Activated CD4-positive, alpha-beta T cell treated with anti-CD3 and anti-CD28 coated beads for 24 hours (primary cell): ENCODE measurements around the gene OR6C76.
"Not testable (repeated sequence)": the region's sequence is repeated elsewhere in the genome, so short reads cannot be mapped to it uniquely, and the experiment has no call there.

Source experiments
- DNase-seq, 2 donors: peaks; one replicate each; pipeline ENCODE4 v3.0.0-alpha.2; 2020; ENCODE audit warnings: low read depth in 2 of 2

Gene OR6C76

GRCh38 chr12:55425954-55426353 lies at the start of gene OR6C76:
TSS of gene OR6C76 (plus strand) at chr12:55426254. CDS start at chr12:55426254, 0 bp downstream.
- no peak for DNase-seq

DNA sequence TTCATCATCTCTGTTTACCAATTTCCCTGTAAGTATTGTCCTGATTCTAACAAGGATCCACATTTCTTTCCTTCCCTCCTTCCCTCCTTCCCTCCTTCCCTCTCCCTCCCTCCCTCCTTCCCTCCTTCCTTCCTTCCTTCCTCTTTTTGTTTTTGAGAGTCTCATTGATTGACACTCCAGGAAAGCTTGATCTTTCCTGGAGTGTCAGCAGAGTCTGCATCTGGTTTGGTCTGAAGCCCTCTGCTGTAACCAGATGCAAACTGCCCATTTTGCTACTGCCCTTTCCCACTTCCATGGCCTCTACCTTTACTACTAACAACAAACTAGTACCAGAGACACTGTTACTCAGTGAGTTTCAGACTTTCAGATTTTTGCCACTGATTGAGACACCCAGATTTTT lies 40.2 kb upstream of the OR6C76 start:
- DNase-seq = no peak

- DNase-seq = no peak
These were observed 33.8 kb upstream of the OR6C76 start for GRCh38 chr12:55392032-55392795.

DNA sequence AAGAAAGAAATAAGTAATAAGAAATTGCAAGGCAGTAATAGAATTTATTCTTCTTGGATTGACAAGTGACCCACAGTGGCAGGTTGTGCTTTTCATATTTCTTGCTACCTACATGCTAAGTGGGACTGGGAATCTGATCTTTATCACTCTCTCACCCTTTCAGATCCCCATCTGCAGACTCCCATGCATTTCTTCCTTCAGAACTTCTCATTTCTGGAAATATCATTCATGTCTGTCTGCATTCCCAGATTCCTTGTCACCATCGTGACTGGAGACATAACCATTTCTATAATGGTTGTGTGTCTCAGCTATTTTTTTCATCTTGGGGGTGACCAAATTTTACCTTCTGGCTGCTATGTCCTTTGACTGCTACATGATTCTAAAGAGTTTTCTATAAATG lies 29.7 kb upstream of the OR6C76 start:
- DNase-seq = no peak

- DNase-seq = no peak
These were observed 25.8 kb upstream of the OR6C76 start, which contains the start of gene OR6C65 for GRCh38 chr12:55400229-55400628. TSS of gene OR6C65 (plus strand) at chr12:55400529. CDS start at chr12:55400529, 0 bp downstream.

- DNase-seq = no peak
These were observed 18.2 kb upstream of the OR6C76 start for GRCh38 chr12:55407866-55408265.

- not testable (repeated sequence) for DNase-seq
These were observed 16.9 kb upstream of the OR6C76 start for GRCh38 chr12:55409133-55409532.

- not testable (repeated sequence) for DNase-seq
These were observed 13.9 kb upstream of the OR6C76 start for GRCh38 chr12:55412138-55412537.

GRCh38 chr12:55413498-55414388 lies 12.3 kb upstream of the OR6C76 start:
- not testable (repeated sequence) for DNase-seq

GRCh38 chr12:55414396-55414823 lies 11.6 kb upstream of the OR6C76 start:
- DNase-seq = not testable (repeated sequence)

DNA sequence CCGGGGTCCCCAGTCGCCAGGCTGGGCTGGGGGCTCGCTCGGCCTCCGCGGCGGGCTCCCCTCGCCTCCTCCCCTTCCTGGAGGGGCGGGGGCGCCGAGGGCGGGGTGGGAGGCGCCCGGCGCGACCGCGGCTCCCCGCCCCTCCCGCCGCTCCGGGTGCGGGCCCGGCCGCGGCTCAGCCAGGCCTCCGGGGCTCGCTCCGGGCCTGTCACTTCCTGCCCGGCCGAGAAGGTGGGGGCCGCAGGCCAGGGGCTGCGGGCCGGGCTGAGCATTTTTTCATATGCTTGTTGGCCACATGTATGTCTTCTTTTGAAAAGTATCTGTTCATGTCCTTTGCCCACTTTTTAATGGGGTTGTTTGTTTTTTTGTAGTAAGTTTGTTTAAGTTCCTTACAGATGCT lies 11.2 kb upstream of the OR6C76 start:
- not testable (repeated sequence) for DNase-seq

GRCh38 chr12:55416961-55417360 lies 9.1 kb upstream of the OR6C76 start:
- DNase-seq = no peak

DNA sequence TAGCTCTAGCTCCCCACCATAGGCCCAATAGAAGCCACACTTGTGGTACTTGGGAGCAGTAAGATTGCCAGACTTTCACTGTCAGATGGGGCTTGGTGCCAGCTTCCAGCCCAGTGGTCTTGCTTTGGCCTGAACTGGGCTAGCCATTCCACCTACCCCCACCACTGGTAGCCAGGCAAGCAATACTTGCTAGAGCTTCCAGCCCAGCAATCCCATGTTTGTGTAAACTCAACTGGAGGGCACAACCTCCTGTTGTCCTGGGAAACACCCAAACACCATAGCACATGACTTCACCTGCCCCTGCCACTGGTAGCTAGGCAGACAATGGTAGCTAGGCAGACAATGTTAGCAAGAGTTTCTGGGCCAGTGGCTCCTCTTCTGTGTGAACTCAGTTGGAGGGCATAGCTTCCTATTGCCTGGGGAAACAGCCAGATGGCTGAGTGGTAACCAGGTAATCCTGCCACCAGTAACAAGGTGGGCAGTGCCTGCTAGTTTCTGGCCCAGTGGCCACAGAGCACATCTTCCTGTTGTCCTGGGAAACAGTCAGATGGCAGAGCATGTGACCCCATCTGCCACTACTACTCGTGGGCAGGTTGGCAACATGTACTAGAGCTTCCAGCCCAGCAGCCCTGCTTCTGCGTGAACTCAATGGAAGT lies 5.6 kb upstream of the OR6C76 start:
- no peak for DNase-seq

- DNase-seq = no peak
These were observed 2.5 kb downstream of the OR6C76 start for GRCh38 chr12:55428331-55429243.

- DNase-seq = not testable (repeated sequence)
These were observed 15.2 kb downstream of the OR6C76 start for GRCh38 chr12:55441233-55441632.

DNA sequence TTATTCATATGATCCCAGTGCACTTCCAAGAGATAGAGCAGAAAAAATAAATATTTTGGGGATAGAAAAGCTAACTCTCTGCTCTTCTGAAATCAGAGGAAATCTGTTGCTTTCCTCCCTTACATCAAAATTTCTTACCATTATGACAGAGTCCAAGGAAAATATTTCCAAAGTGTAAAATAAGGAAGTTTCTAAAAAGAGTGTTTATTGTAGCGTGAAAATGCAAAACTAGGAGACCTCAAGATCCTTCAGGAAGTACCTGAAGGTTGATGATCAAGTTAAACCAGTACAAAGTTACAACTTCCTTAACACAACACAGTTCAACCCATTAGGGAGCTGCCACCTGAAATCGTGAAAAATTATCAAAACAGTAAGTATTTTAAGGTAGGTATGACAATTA lies 17.7 kb downstream of the OR6C76 start, which contains the start of gene OR6C2:
OR6C2 (plus strand) TSS at position 301 of the 400 bp plus-strand sequence. CDS start 8,138 bp downstream, outside the sequence.
- DNase-seq = no peak

GRCh38 chr12:55445357-55445756 lies 19.3 kb downstream of the OR6C76 start:
- no peak for DNase-seq

GRCh38 chr12:55446326-55446725 lies 20.3 kb downstream of the OR6C76 start:
- DNase-seq = no peak

GRCh38 chr12:55448825-55449224 lies 22.8 kb downstream of the OR6C76 start:
- no peak for DNase-seq

GRCh38 chr12:55464926-55465325 lies 38.9 kb downstream of the OR6C76 start:
- DNase-seq = not testable (repeated sequence)

DNA sequence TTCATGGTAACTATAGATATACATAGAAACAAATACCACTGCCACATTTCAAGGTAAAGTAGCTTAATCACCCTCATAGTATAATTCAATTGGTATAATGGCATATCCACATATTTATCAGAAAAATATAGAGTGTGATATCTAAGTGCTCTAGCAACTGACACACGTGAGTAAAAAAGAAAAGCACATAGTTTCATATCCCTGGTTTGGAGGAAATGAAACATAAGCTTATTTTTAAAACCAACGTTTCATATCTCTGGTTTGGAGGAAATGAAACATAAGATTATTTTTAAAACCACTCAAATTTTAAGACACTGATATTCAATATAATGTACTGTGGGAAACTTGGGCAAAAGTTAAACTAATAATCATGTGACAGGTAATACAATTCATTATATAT lies 41.8 kb downstream of the OR6C76 start:
- DNase-seq = no peak
